Adipose tissue (tissue), 3 donors: ENCODE data around the gene PACC1. TPM values are rescaled to one million over a fixed set of nuclear protein-coding genes. Genes with fewer than 3 reads are reported as not detected.

ENCODE experiments used
- H3K27ac ChIP-seq: one replicate; pipeline ENCODE4 v1.5.1; 2013; ENCODE audit warnings: low read depth, low read length
- WGBS, 3 donors: extraction: QIAGEN DNeasy Blood & Tissue Kit; methylation state at CpG; one replicate each; pipeline ENCODE4 v1.1.7; 2013; 5-methylcytosine and 5-hydroxymethylcytosine counted together
- polyA plus RNA-seq, 3 donors: library from polyadenylated mRNA; stranded (reverse); fragments of 200-250 nt; gene quantifications; one replicate each; pipeline ENCODE4 v1.2.3, GENCODE V29; 2013
- donor health status: healthy with polysubstance abuse.
- donor health status: Bipolar disorder and iron deficiency.
- donor health status: healthy.

The PACC1 gene
- polyA plus RNA-seq, 3 donors = 1.9 to 2.4 (median 2.0) TPM

DNA sequence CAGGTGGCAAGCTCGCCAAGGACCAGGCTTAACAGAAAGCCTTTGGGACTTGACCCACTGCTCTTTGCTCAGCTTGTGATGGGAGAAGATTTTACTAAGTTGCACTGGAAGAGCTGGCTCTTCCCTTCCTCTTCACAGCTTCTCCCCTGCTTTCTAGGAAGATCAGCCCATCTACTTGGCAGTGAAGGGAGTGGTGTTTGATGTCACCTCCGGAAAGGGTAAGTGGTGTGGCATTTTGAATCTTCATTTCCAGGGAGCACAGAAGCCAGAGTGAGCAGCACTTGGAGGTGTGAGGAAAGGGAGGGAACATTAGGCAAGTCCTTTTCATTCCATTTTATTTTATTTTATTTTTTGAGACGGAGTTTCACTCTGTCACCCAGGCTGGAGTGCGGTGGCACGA, 27.7 kb upstream of the PACC1 start:
- 94 to 96% (median 96%) methylated on average over 5 of the region's 5 CpGs for WGBS, 3 donors
- no peak overlapping the region for H3K27ac ChIP-seq

DNA sequence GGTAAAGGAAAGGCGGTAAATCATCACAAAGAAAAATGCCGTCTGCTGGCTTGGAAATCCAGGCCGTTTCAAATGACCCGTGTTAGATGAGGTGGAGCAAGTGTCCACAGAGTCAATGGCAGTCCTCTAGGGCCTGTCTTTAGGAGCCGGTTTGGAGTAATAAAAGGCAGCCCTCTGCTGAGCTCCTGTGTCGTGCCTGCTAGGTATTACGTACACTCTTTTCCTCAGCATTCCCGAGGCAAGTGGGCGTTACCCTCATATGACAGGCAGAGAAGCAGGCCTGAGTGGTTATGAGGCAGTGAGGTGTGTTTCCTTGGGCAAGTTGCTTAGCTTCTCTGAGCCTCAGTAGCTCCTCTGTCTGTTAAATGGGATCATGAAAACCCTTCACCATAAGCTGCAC, 25.7 kb upstream of the PACC1 start:
- no peak overlapping the region for H3K27ac ChIP-seq
- 80 to 85% (median 83%) methylated on average over 9 of the region's 9 CpGs for WGBS, 3 donors

DNA sequence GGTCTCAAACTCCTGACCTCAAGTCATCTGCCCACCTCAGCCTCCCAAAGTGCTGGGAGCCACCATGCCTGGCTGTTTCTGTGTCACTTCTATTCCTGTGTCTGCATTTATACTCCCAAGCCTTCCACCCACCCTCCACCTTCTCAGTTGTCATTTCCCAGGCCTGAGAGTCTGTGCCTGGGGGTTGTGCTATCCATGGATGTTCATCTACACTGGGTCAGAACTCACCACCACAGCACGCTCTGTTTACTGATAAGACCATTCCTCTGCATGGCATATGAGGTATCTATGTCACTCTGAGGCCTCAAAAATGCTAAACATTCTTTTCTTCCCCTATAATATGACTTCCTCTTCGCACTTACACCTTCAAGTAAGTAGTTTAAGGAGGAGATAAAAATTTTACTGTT, 24.1 kb upstream of the PACC1 start:
- no peak overlapping the region for H3K27ac ChIP-seq
- WGBS, 3 donors = 97 to 100% (median 100%) methylated on average over 2 of the region's 2 CpGs

DNA sequence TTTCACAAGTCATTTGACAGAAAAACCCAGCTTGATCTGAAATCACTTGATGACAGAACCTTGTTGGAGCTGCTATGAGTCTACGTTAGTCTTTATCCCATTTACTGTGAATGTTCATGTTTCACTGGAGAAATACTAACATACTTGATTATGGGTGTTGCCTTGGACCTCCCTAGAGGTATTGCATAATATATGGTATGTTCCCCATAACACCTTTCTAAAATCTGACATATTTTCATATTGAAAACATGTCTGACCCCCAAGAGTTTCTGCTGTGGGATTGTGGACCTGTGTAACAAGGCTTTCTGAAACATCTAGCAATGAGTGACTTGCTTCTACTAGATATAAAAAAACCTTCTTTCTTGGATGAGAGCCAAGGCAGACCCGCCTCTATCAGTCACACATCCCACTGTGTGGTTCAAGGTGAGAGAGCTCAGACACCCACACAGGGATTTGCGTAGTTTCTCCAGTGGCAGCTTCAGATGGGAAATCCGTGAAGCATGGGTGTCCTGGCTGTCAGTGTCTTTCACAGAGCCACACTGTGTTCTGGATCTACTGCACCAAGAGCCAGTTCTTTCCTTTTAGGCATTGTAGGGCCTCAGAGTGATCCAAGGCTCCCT, 22.6 kb upstream of the PACC1 start:
- WGBS, 3 donors = 84 to 90% (median 85%) methylated on average over 4 of the region's 4 CpGs
- no peak overlapping the region for H3K27ac ChIP-seq

DNA sequence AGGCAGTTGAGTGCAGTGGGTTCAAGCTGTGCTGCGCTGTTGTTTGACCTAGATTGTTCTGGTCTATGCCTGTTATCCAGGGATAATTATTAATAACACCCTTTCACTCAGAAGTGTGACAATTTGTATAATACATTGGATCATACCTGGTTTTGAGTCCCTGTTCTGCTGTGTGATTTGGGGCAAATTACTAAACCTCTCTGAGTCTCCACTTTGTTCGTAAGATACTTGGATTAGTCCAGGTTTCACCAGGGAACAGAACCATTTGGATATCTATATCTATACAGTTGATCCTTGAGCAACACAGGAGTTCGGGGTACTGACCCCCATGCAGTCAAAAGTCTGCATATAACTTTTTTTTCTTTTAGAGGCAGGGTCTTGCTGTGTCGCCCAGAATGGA, 20.3 kb upstream of the PACC1 start:
- H3K27ac ChIP-seq = no peak overlapping the region
- 93 to 99% (median 95%) methylated on average over 4 of the region's 4 CpGs for WGBS, 3 donors

DNA sequence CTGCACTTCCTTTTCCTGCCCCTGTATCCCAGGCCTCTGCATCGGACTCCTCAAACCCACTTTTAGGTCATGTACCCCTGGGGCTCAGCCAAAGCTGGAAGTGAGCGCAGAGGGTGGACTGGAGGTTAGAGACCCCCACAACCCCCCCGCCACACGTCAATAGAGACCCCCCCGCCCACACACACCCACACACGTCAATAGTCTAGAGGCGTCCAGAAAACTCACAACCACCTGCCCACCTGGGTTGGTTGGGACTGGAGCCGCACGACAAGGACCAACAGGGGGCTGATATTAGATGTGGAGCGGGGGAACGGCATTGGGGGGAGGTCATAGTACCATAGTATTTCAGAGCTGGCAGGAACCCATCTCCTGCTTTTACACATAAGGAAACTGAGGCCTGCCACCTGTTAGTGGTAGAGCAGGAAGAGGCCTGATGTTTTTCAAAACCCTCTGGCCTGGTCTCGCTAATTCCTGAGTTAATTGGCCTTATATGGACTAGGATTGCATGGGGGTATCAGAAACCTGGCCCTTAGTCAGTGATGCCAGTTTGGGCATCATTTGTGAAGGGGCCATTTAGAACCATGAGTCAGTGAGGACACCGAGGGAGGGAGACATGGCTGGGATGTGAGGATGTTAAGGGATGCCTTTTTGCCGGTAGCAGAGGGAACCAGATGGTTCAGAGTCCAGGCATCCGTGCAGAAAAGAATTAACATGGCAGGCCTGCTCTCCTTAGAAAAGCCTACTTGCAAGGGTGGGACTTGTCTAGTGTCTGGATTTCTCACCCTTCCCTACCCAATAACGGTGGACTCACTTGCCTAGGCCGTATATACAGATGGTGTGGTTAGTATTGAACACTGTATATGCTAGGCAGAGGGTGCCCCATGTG, 19.1 kb upstream of the PACC1 start:
- H3K27ac ChIP-seq = no peak overlapping the region
- WGBS, 3 donors = 61 to 66% (median 63%) methylated on average over 17 of the region's 17 CpGs

DNA sequence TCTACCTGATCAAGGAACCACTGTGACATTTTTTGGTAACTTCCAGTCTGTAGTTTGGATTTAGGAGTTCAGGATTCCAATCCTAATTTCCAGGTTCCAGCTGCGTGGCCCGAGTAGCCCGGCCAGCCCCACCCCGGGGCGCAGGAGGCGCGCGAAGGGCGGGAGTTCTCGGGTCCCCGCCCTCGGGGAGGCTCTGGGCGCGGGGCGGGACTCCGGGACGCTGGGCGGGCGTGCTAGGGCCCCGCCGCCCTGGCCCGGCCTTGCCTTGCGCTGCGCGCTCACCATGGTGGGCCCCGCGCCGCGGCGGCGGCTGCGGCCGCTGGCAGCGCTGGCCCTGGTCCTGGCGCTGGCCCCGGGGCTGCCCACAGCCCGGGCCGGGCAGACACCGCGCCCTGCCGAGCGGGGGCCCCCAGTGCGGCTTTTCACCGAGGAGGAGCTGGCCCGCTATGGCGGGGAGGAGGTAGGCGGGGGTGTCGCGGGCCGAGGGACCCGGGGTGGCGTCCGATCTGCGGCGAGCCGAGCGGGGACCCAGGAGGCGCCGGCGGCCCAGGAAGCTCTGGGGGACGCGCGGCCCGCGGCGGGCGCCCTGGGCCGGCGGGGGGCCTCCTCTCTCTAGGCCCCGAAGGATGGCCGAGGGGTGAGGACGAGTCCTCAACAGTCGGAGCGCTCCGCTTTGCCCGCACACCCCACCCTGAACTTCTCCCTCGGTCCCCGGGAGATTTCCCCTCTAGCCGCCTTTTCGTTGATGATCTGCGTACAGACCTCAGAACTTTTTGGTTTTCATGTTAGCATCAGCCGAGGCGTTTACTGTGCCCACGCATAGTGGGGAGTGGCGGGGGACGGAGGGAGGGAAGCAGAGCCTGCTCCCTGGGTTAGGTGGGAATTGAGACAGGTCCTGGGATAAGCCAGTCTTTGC, 18.2 kb upstream of the PACC1 start, which contains the start of gene NENF:
Gene NENF (plus strand): TSS at position 260 of the 916 bp plus-strand sequence. CDS start 24 bp downstream, at position 284.
- WGBS, 3 donors = 1 to 2% (median 1%) methylated on average over 36 to 86 of the region's 86 CpGs

DNA sequence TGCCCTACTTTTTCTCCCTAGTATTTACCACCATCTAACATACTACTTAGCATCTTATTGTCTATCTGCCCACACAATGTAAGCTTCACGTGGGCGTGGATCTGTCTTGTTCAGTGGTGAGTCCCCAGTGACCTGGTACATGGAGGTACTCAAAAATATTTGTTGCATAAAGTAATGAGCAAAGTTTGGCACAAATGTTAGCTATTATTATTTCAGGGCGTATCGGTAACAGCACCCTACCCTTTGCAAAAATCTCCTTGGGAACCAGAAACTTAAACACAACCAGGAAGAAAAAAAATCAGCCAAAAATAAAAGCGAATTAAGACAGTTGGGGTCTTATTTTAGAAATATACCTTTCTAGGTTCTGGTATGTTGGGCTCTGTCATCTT, 17.6 kb upstream of the PACC1 start:
- no peak overlapping the region for H3K27ac ChIP-seq
- 20 to 32% (median 25%) methylated on average over 5 of the region's 5 CpGs for WGBS, 3 donors

More for the DNA sequence above, 18.2 kb upstream of the PACC1 start, which contains the start of gene NENF:
- H3K27ac ChIP-seq = no peak within 1 kb of the TSS

DNA sequence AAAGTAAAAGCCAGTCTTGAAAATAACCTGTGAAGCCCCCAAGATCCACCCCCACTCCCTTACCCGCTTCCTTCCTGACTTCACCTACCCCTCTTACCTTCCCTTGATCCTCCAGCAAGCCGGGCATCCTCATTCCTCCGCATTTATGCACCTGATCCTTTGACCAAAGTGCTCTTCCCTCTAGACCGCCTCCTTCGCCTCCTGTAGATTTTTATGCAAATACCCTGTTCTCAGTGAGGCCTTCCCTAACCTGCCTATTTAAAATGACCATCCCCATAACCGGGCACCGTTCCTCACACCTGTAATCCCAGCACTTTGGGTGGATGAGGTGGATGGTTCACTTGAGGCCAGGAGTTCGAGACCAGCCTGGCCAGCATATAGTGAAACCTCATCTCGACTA, 17.0 kb upstream of the PACC1 start:
- 92 to 94% (median 92%) methylated on average over 9 of the region's 9 CpGs for WGBS, 3 donors
- H3K27ac ChIP-seq = no peak overlapping the region

DNA sequence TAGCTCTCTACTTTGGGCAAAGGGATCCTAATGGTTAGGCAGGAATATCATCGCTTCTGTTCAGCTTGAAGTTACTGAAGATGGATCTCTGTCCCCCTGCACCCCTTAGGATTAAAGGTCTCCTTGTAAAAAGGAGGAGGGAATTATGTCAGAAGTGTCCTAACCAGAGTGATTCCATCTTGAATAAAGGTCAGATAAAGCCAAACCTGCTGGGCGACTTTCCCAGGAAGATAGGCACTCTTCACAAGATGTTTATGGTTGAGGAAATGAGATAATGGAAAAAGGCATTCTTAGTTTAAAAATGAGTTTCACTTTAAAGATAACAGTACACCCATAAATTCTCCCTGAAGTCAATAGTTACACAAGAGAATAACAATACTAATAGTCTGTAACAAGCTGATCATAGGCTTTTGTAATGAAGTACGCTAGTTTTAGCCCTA, 16.3 kb upstream of the PACC1 start:
- 79 to 81% (median 80%) methylated on average over 3 of the region's 3 CpGs for WGBS, 3 donors
- no peak overlapping the region for H3K27ac ChIP-seq

DNA sequence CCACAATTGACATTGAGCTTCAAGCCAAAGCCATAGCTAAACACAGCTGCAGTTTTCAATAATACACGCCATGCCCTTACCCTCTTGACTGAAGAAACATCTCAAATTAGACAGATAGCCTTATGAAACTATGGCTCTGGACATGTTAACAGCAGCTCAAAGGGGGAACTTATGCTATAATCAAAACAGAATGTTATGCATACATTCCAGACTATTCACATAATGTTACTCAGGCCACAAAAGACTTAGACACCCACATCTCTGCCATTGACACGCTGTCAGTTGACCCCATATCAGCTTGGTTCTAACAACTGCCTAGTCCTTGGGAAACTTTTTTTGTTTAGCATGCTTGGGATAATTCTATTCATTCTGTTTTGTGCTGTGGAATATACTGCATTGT, 15.7 kb upstream of the PACC1 start:
- WGBS, 3 donors = 84 to 93% (median 93%) methylated on average over 2 of the region's 2 CpGs
- no peak overlapping the region for H3K27ac ChIP-seq

DNA sequence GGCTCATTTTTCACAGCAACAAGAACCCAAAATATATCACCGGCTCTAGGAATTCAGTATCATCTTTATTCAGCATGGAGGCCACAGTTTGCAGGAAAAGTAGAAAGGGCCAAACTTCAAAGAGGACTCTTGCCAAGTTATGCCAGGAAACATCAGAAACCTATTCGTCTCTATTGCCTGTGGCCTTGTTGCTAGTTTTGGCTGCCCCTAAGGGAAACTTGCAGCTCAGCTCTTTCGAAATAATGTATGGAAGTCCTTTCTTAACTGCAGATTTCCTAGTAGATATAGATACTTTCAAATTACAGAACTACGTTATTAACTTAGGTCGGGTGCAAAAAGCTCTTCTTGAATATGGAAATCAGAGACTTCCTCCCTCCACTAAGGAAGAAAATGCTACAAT, 13.8 kb upstream of the PACC1 start:
- H3K27ac ChIP-seq = no peak overlapping the region
- 39 to 59% (median 55%) methylated on average over 5 of the region's 5 CpGs for WGBS, 3 donors

DNA sequence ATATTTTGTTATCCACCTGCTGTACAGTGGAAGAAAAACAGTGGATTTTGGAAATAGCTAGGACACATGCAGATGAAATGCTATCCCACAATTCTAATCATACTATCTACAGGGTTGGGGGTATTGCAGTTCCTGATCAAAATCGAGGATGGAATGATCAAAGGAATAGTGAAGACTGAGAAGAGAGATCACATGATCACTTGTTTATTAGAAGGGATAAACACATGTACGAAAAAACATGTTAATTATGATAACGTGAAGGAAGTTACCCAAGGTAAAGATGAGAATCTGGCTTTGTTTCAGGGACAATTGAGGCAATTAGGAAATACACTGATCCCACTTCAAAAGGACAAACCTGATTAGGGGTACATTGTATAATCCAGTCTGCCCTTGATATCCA, 9.2 kb upstream of the PACC1 start:
- WGBS, 3 donors = 72 to 78% (median 73%) methylated on average over 3 of the region's 3 CpGs

DNA sequence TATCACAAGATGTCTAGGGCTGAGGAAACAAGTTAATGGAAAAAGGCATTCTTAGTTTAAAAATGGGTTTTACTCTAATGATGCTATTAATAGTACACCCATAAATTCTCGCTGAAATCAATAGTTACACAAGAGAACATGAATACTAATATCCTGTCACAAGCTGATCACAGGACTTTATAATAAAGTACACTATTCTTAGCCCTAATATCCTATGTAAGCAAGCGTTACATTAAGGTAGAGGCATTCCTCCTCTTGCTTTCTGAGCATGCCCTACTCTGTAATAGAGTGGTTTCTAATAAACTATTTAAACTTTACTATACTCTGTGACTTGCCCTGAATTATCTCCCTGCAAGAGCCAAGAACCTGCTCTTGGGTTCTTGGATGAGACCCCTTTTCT, 6.5 kb upstream of the PACC1 start:
- H3K27ac ChIP-seq = no peak overlapping the region
- WGBS, 3 donors = 62 to 83% (median 81%) methylated on average over 2 of the region's 2 CpGs

More for the DNA sequence above, 9.2 kb upstream of the PACC1 start:
- H3K27ac ChIP-seq = no peak overlapping the region

DNA sequence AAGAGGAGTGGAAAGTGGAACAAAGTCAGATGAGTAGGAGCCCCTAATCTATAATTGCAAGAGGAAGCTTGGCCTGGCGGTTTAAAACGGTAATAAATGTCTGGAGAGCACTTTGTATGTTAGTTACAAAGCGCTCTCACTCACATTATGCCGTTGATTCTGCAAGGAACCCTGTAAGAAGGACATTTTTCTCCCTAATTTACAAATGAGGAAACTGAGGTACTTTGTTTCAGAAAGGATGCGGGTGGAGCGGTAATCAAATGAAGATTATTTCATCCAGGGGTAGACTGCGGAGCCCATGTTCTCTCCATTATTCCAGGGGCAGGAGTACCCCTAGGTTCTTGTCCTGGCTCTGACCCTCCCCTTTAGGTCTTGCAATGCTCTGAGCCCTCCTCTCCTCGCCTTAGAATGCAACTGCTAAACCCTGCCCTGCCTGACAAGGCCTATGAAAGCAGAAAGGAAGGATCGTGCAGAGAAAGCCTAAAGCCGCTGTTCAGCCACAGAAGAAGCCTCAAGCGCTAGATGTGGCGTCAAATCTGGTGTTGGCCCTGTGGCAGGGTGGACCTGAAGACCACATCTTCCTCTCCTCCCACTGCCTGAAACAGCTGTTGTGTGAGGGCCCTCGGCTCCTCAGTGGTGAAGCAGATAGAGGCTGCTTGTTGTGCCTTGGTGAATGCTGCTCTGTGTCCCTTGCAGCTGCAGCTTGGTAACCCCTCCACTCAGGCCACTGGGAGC, 588 bp upstream of the PACC1 start:
- 51 to 69% (median 55%) methylated on average over 13 of the region's 13 CpGs for WGBS, 3 donors
- H3K27ac ChIP-seq = no peak overlapping the region

DNA sequence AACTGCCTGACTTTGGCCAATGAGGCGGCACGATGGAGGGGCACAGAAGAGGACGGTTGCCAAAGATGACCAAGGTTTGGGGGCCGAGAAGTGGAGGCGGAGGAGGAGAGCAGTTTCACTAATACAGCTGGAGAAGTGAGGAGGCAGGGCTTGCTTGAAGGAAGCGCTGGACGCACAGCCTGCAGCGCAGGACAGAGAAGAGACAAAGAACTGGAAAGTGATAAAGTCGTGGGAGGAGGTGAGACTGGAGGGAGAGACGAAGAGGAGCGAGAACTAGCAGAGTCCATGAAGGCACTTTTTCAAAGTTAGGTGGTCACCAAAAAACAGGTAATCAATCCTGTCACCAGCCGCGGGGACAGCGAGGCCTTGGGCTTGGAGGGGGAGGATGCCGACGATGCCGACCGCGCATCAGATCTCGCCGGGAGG, 771 bp downstream of the PACC1 start:
- no peak overlapping the region for H3K27ac ChIP-seq
- WGBS, 3 donors = 17 to 19% (median 19%) methylated on average over 21 of the region's 21 CpGs

DNA sequence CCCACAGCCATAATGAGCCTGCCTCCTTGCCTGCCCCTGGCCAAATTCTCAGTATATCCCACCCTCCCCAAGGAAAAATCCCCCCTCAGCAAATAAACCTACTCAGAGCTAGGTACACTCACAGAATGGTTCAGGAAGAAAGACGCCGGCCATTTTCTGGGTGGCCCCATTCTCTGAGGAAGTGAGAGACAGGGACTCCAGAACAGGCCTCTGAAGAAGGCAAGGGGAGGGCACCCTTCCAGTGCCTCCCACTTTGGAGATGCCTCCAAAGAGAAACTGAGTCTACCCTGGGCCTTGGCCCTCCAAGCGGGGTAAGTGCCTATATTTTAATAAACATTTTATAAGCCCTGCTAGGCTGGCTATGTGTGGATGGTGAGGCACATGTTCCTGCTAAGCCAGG, 2.3 kb downstream of the PACC1 start:
- WGBS, 3 donors = 81 to 93% (median 88%) methylated on average over 3 of the region's 3 CpGs
- no peak overlapping the region for H3K27ac ChIP-seq

DNA sequence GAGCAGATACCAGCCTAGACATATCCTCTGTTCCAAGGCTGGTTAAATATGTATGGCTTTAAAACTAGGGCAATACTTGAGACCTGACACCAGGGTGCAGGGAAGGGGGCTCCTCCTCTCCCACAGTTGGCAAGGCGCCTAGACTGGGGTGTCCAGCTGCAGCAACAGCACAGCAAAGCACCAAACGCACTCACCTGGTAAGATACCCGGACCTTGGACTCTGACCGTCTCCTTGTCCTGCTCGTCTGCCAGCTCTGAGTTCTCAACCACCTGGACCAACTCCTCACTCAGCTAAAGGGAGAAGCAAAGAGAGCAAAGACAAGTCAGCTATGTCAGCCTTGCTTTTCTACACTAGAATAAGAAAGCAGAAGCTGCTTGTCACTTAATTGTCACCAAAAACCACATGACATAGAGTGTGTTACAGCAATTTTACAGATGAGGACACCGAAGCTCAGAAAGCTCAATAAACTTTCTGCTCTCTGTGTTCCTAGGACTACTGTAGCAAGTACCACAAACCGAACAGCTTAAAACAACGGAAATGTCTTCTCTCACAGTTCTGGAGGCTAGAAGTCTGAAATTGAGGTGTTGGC, 4.4 kb downstream of the PACC1 start:
- no peak overlapping the region for H3K27ac ChIP-seq
- 61 to 93% (median 92%) methylated on average over 8 of the region's 8 CpGs for WGBS, 3 donors
